HEK293 (cell line): Measurements from ENCODE around the gene BTG4.

Experiments used
- PRDM1 ChIP-seq: fragments of 450-650 bp; formaldehyde crosslinking; IDR thresholded peaks from 2 replicates; pipeline ENCODE4; 2016; ENCODE audit warnings: missing biosample characterization, missing genetic modification characterization
- ZBTB10 ChIP-seq: fragments of 450-650 bp; formaldehyde crosslinking; IDR thresholded peaks from 2 replicates; pipeline ENCODE4 v1.5.1; 2016; ENCODE audit warnings: missing biosample characterization, missing genetic modification characterization
- ZBTB49 ChIP-seq: fragments of 450-650 bp; formaldehyde crosslinking; IDR thresholded peaks from 2 replicates; pipeline ENCODE4 v1.5.1; 2016; ENCODE audit warnings: missing biosample characterization, missing genetic modification characterization, low read depth
- ZFP41 ChIP-seq: fragments of 450-650 bp; formaldehyde crosslinking; IDR thresholded peaks from 2 replicates; pipeline ENCODE4 v1.5.1; 2016; ENCODE audit warnings: missing biosample characterization, missing genetic modification characterization, borderline replicate concordance
- ZNF335 ChIP-seq: fragments of 450-650 bp; formaldehyde crosslinking; conservative IDR thresholded peaks from 2 replicates; pipeline ENCODE4 v1.5.1; 2016; ENCODE audit warnings: missing biosample characterization, missing genetic modification characterization
- ZNF501 ChIP-seq: fragments of 450-650 bp; formaldehyde crosslinking; IDR thresholded peaks from 2 replicates; pipeline ENCODE4 v1.5.1; 2016; ENCODE audit warnings: missing biosample characterization, missing genetic modification characterization
- ZNF561 ChIP-seq: fragments of 450-650 bp; IDR thresholded peaks from 2 replicates; pipeline ENCODE4 v1.5.1; 2018; ENCODE audit warnings: missing biosample characterization, missing genetic modification characterization, borderline replicate concordance
- ZNF596 ChIP-seq: fragments of 450-650 bp; IDR thresholded peaks from 2 replicates; pipeline ENCODE4 v1.5.0; 2018; ENCODE audit warnings: missing biosample characterization, mild to moderate bottlenecking, missing genetic modification characterization, moderate library complexity
- ZNF785 ChIP-seq: fragments of 450-650 bp; formaldehyde crosslinking; IDR thresholded peaks from 2 replicates; pipeline ENCODE4 v1.5.1; 2016; ENCODE audit warnings: missing biosample characterization, missing genetic modification characterization
- TF ChIP-seq, protein P1 (sequence below): fragments of 450-650 bp; formaldehyde crosslinking; IDR thresholded peaks from 2 replicates; pipeline ENCODE4 v1.5.1; 2016; ENCODE audit warnings: missing biosample characterization, missing genetic modification characterization
- TF ChIP-seq, protein P2 (sequence below): fragments of 450-650 bp; formaldehyde crosslinking; conservative IDR thresholded peaks from 2 replicates; pipeline ENCODE4 v1.5.1; 2016; ENCODE audit warnings: low read depth, missing biosample characterization, missing genetic modification characterization
- TF ChIP-seq, protein P3 (sequence below): fragments of 450-650 bp; formaldehyde crosslinking; IDR thresholded peaks from 2 replicates; pipeline ENCODE4 v1.5.1; 2016; ENCODE audit warnings: missing biosample characterization, missing genetic modification characterization
- TF ChIP-seq, protein P4 (sequence below): fragments of 450-650 bp; formaldehyde crosslinking; IDR thresholded peaks from 2 replicates; pipeline ENCODE4 v1.5.1; 2016; ENCODE audit warnings: missing biosample characterization, missing genetic modification characterization
- TF ChIP-seq, protein P5 (sequence below): fragments of 450-650 bp; formaldehyde crosslinking; IDR thresholded peaks from 2 replicates; pipeline ENCODE4 v1.5.1; 2016; ENCODE audit warnings: missing biosample characterization, missing genetic modification characterization

GRCh38 chr11:111549196-111549868 is 37.1 kb upstream of the BTG4 start:
- no peak for TF ChIP-seq ZNF785
- TF ChIP-seq, protein P1, sequence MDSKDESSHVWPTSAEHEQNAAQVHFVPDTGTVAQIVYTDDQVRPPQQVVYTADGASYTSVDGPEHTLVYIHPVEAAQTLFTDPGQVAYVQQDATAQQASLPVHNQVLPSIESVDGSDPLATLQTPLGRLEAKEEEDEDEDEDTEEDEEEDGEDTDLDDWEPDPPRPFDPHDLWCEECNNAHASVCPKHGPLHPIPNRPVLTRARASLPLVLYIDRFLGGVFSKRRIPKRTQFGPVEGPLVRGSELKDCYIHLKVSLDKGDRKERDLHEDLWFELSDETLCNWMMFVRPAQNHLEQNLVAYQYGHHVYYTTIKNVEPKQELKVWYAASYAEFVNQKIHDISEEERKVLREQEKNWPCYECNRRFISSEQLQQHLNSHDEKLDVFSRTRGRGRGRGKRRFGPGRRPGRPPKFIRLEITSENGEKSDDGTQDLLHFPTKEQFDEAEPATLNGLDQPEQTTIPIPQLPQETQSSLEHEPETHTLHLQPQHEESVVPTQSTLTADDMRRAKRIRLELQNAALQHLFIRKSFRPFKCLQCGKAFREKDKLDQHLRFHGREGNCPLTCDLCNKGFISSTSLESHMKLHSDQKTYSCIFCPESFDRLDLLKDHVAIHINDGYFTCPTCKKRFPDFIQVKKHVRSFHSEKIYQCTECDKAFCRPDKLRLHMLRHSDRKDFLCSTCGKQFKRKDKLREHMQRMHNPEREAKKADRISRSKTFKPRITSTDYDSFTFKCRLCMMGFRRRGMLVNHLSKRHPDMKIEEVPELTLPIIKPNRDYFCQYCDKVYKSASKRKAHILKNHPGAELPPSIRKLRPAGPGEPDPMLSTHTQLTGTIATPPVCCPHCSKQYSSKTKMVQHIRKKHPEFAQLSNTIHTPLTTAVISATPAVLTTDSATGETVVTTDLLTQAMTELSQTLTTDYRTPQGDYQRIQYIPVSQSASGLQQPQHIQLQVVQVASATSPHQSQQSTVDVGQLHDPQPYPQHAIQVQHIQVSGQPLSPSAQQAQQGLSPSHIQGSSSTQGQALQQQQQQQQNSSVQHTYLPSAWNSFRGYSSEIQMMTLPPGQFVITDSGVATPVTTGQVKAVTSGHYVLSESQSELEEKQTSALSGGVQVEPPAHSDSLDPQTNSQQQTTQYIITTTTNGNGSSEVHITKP (tag by site-specific recombination): no peak
- TF ChIP-seq, protein P2, sequence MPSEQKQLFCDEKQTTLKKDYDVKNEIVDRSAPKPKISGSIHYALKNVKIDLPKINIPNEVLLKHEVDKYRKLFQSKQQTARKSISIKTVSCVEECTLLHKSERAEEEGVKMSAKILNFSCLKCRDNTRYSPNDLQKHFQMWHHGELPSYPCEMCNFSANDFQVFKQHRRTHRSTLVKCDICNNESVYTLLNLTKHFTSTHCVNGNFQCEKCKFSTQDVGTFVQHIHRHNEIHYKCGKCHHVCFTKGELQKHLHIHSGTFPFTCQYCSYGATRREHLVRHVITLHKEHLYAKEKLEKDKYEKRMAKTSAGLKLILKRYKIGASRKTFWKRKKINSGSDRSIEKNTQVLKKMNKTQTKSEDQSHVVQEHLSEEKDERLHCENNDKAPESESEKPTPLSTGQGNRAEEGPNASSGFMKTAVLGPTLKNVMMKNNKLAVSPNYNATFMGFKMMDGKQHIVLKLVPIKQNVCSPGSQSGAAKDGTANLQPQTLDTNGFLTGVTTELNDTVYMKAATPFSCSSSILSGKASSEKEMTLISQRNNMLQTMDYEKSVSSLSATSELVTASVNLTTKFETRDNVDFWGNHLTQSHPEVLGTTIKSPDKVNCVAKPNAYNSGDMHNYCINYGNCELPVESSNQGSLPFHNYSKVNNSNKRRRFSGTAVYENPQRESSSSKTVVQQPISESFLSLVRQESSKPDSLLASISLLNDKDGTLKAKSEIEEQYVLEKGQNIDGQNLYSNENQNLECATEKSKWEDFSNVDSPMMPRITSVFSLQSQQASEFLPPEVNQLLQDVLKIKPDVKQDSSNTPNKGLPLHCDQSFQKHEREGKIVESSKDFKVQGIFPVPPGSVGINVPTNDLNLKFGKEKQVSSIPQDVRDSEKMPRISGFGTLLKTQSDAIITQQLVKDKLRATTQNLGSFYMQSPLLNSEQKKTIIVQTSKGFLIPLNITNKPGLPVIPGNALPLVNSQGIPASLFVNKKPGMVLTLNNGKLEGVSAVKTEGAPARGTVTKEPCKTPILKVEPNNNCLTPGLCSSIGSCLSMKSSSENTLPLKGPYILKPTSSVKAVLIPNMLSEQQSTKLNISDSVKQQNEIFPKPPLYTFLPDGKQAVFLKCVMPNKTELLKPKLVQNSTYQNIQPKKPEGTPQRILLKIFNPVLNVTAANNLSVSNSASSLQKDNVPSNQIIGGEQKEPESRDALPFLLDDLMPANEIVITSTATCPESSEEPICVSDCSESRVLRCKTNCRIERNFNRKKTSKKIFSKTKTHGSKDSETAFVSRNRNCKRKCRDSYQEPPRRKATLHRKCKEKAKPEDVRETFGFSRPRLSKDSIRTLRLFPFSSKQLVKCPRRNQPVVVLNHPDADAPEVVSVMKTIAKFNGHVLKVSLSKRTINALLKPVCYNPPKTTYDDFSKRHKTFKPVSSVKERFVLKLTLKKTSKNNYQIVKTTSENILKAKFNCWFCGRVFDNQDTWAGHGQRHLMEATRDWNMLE: no peak
- TF ChIP-seq, protein P3, sequence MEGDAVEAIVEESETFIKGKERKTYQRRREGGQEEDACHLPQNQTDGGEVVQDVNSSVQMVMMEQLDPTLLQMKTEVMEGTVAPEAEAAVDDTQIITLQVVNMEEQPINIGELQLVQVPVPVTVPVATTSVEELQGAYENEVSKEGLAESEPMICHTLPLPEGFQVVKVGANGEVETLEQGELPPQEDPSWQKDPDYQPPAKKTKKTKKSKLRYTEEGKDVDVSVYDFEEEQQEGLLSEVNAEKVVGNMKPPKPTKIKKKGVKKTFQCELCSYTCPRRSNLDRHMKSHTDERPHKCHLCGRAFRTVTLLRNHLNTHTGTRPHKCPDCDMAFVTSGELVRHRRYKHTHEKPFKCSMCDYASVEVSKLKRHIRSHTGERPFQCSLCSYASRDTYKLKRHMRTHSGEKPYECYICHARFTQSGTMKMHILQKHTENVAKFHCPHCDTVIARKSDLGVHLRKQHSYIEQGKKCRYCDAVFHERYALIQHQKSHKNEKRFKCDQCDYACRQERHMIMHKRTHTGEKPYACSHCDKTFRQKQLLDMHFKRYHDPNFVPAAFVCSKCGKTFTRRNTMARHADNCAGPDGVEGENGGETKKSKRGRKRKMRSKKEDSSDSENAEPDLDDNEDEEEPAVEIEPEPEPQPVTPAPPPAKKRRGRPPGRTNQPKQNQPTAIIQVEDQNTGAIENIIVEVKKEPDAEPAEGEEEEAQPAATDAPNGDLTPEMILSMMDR (tag by site-specific recombination): no peak
- no peak for TF ChIP-seq ZBTB49
- no peak for TF ChIP-seq ZNF501 (tag by site-specific recombination)
- TF ChIP-seq ZNF596 (tag by site-specific recombination): no peak
- no peak for TF ChIP-seq ZBTB10 (tag by site-specific recombination)
- no peak for TF ChIP-seq ZFP41 (tag by site-specific recombination)
- no peak for TF ChIP-seq ZNF561
- no peak for TF ChIP-seq ZNF335
- TF ChIP-seq, protein P4, sequence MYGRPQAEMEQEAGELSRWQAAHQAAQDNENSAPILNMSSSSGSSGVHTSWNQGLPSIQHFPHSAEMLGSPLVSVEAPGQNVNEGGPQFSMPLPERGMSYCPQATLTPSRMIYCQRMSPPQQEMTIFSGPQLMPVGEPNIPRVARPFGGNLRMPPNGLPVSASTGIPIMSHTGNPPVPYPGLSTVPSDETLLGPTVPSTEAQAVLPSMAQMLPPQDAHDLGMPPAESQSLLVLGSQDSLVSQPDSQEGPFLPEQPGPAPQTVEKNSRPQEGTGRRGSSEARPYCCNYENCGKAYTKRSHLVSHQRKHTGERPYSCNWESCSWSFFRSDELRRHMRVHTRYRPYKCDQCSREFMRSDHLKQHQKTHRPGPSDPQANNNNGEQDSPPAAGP (tag by site-specific recombination): no peak
- TF ChIP-seq PRDM1 (tag by site-specific recombination): no peak
- TF ChIP-seq, protein P5, sequence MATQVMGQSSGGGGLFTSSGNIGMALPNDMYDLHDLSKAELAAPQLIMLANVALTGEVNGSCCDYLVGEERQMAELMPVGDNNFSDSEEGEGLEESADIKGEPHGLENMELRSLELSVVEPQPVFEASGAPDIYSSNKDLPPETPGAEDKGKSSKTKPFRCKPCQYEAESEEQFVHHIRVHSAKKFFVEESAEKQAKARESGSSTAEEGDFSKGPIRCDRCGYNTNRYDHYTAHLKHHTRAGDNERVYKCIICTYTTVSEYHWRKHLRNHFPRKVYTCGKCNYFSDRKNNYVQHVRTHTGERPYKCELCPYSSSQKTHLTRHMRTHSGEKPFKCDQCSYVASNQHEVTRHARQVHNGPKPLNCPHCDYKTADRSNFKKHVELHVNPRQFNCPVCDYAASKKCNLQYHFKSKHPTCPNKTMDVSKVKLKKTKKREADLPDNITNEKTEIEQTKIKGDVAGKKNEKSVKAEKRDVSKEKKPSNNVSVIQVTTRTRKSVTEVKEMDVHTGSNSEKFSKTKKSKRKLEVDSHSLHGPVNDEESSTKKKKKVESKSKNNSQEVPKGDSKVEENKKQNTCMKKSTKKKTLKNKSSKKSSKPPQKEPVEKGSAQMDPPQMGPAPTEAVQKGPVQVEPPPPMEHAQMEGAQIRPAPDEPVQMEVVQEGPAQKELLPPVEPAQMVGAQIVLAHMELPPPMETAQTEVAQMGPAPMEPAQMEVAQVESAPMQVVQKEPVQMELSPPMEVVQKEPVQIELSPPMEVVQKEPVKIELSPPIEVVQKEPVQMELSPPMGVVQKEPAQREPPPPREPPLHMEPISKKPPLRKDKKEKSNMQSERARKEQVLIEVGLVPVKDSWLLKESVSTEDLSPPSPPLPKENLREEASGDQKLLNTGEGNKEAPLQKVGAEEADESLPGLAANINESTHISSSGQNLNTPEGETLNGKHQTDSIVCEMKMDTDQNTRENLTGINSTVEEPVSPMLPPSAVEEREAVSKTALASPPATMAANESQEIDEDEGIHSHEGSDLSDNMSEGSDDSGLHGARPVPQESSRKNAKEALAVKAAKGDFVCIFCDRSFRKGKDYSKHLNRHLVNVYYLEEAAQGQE: no peak
